ENCODE results near the gene CASR.

Gene CASR

GRCh38 chr3:122199552-122199951 lies 16.1 kb downstream of the CASR start:
- TF ChIP-seq TCF12 (IDR thresholded peaks at IDR 0.05; ENCODE audit: low read depth), result no peak
- TF ChIP-seq RAD21 (IDR thresholded peaks at IDR 0.05; ENCODE audit: low read depth), result no peak
- TF ChIP-seq ZBTB7A (IDR thresholded peaks at IDR 0.05; ENCODE audit: low read depth), result no peak
- no peak for TF ChIP-seq YY1 (IDR thresholded peaks at IDR 0.05; ENCODE audit: low read depth)
- TF ChIP-seq EGR1 (IDR thresholded peaks at IDR 0.05), result no peak
- TF ChIP-seq, protein P1, sequence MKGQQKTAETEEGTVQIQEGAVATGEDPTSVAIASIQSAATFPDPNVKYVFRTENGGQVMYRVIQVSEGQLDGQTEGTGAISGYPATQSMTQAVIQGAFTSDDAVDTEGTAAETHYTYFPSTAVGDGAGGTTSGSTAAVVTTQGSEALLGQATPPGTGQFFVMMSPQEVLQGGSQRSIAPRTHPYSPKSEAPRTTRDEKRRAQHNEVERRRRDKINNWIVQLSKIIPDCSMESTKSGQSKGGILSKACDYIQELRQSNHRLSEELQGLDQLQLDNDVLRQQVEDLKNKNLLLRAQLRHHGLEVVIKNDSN (IDR thresholded peaks at IDR 0.05), result no peak
- no peak for TF ChIP-seq CREB1 (IDR thresholded peaks at IDR 0.05; ENCODE audit: low read depth)
- TF ChIP-seq REST (IDR thresholded peaks at IDR 0.05; ENCODE audit: low read depth), result no peak
- TF ChIP-seq CEBPB (IDR thresholded peaks at IDR 0.05), result no peak
- no peak for TF ChIP-seq EP300 (IDR thresholded peaks at IDR 0.05; ENCODE audit: borderline replicate concordance)
- TF ChIP-seq TEAD4 (IDR thresholded peaks at IDR 0.05), result no peak

- TF ChIP-seq NFIC (IDR thresholded peaks at IDR 0.05), result no peak
- no peak for TF ChIP-seq EP300 (IDR thresholded peaks at IDR 0.05; ENCODE audit: borderline replicate concordance)
- no peak for TF ChIP-seq CREB1 (IDR thresholded peaks at IDR 0.05; ENCODE audit: low read depth)
- TF ChIP-seq, protein P1 (IDR thresholded peaks at IDR 0.05), result no peak
- no peak for TF ChIP-seq RAD21 (IDR thresholded peaks at IDR 0.05; ENCODE audit: low read depth)
- TF ChIP-seq TEAD4 (IDR thresholded peaks at IDR 0.05), result no peak
- no peak for TF ChIP-seq ZBTB7A (IDR thresholded peaks at IDR 0.05; ENCODE audit: low read depth)
- no peak for TF ChIP-seq CEBPB (IDR thresholded peaks at IDR 0.05)
- no peak for TF ChIP-seq EGR1 (IDR thresholded peaks at IDR 0.05)
- no peak for TF ChIP-seq TAF1 (IDR thresholded peaks at IDR 0.05; ENCODE audit: low read depth)
Observed at GRCh38 chr3:122200661-122201060, 17.2 kb downstream of the CASR start.

GRCh38 chr3:122208579-122208978 lies 25.1 kb downstream of the CASR start:
- TF ChIP-seq REST (IDR thresholded peaks at IDR 0.05; ENCODE audit: low read depth) (no peak), CREB1 (IDR thresholded peaks at IDR 0.05; ENCODE audit: low read depth) (no peak), TAF1 (IDR thresholded peaks at IDR 0.05; ENCODE audit: low read depth) (no peak), YY1 (IDR thresholded peaks at IDR 0.05; ENCODE audit: low read depth) (no peak), TCF12 (IDR thresholded peaks at IDR 0.05; ENCODE audit: low read depth) (no peak), FOXM1 (IDR thresholded peaks at IDR 0.05; ENCODE audit: borderline replicate concordance, low read depth) (no peak), EP300 (IDR thresholded peaks at IDR 0.05; ENCODE audit: borderline replicate concordance) (no peak), ZBTB7A (IDR thresholded peaks at IDR 0.05; ENCODE audit: low read depth) (no peak), NFIC (IDR thresholded peaks at IDR 0.05) (no peak), RAD21 (IDR thresholded peaks at IDR 0.05; ENCODE audit: low read depth) (no peak), EGR1 (IDR thresholded peaks at IDR 0.05) (no peak), CEBPB (IDR thresholded peaks at IDR 0.05) (no peak), TEAD4 (IDR thresholded peaks at IDR 0.05) (no peak), MAX (IDR thresholded peaks at IDR 0.05) (no peak)
- TF ChIP-seq, protein P1 (IDR thresholded peaks at IDR 0.05), result no peak

- no peak for TF ChIP-seq ZBTB7A (IDR thresholded peaks at IDR 0.05; ENCODE audit: low read depth)
Observed at GRCh38 chr3:122213650-122214049, 30.2 kb downstream of the CASR start.

DNA sequence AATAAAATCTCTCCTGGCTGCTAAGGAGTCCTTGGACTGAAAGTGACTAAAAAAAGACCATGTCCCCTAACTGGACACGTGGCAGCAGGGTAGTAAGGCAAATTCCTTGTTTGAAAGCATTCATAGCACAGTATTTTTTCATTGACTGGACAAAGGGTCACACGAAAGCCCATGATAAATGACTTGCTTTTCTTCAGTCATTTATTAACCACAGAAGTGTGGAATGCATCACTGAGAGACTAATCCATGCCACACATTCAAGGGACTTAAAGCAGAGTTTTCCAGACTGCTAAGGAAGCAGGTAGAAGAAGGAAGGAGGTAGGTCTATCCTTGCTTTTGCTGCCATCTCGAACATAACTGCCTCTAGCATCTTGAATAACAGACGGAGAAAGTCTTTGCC lies 31.2 kb downstream of the CASR start:
- TF ChIP-seq TCF12 (IDR thresholded peaks at IDR 0.05; ENCODE audit: low read depth) (no peak), CREB1 (IDR thresholded peaks at IDR 0.05; ENCODE audit: low read depth) (no peak), REST (IDR thresholded peaks at IDR 0.05; ENCODE audit: low read depth) (no peak), YY1 (IDR thresholded peaks at IDR 0.05; ENCODE audit: low read depth) (no peak), CEBPB (IDR thresholded peaks at IDR 0.05) (no peak), RAD21 (IDR thresholded peaks at IDR 0.05; ENCODE audit: low read depth) (no peak), FOXM1 (IDR thresholded peaks at IDR 0.05; ENCODE audit: borderline replicate concordance, low read depth) (no peak), MAX (IDR thresholded peaks at IDR 0.05) (no peak), ZBTB7A (IDR thresholded peaks at IDR 0.05; ENCODE audit: low read depth) (no peak), EGR1 (IDR thresholded peaks at IDR 0.05) (no peak)
- TF ChIP-seq, protein P1 (IDR thresholded peaks at IDR 0.05), result no peak
